H1 (cell line): Measurements from ENCODE around the gene CUBN. TPM values are rescaled to one million over a fixed set of nuclear protein-coding genes. Genes with fewer than 3 reads are reported as not detected.

Experiments
- CBX8 ChIP-seq: fragments of 300-800, 300-1000 bp; sonication (generic); IDR thresholded peaks from 2 replicates; pipeline ENCODE4 v1.7.1; 2016; ENCODE audit warnings: low read depth, low read length, borderline replicate concordance
- KDM4A ChIP-seq: IDR thresholded peaks from one replicate; pipeline ENCODE4 v1.7.1; 2012; ENCODE audit warnings: low read depth, mild to moderate bottlenecking, moderate library complexity, low read length, inconsistent platforms; ENCODE audit not compliant: severe bottlenecking
- RAD21 ChIP-seq, 2 experiments: IDR thresholded peaks in 1 of 2; conservative IDR thresholded peaks in 1 of 2; 2 replicates each; pipeline ENCODE4 v1.6.1; 2011; ENCODE audit warnings: low read depth in 2 of 2, low read length in 2 of 2, improper control_type of control experiment in 1 of 2, inconsistent platforms in 1 of 2, mild to moderate bottlenecking in 1 of 2, moderate library complexity in 1 of 2
- polyA plus RNA-seq, 7 experiments: library from polyadenylated mRNA; depleted of rRNA in 3 of 7; stranded (reverse) in 5 of 7; unstranded in 2 of 7; fragments of >200 nt in 5 of 7; fragments of 200-250 nt in 2 of 7; gene quantifications; 1 replicate in 5 of 7; 2 replicates in 1 of 7; 4 replicates in 1 of 7; pipeline versions ENCODE4 v1.2.1 to v1.2.3, GENCODE V29; 2011 to 2013; ENCODE audit warnings: missing spikeins in 2 of 7, mixed read lengths in 2 of 7
- total RNA-seq: library from RNA; stranded (reverse); fragmentation: NEBNext Ultra II Directional; extraction: Animal tissue kit (Norgen Biotek cat#: 25700); gene quantifications from 2 replicates; pipeline ENCODE4 v1.2.1, GENCODE V29; 2021

Gene CUBN
- total and polyA plus RNA-seq, 2 of the 8 experiments (the other 6 are each of a cell fraction or from before 2014, with no cell fraction given) = 0.04 to 0.08 TPM

- TF ChIP-seq KDM4A (no peak), RAD21 (IDR thresholded peaks at IDR 0.05 in 1 of 2, conservative IDR thresholded peaks at IDR 0.05 in 1 of 2; ENCODE audit: low read depth in 2 of 2, low read length in 2 of 2) (no peak), CBX8 (no peak)
Observed at GRCh38 chr10:17092986-17093803, 36.4 kb downstream of the CUBN start (continued).
